ENCODE measurements around the gene CLK1. TPM values are rescaled to one million over a fixed set of nuclear protein-coding genes. Genes with fewer than 3 reads are reported as not detected.

The CLK1 gene
- total and polyA plus RNA-seq, 2 of the 8 experiments (the other 6 are each of a cell fraction or from before 2014, with no cell fraction given): 22.3 to 35.2 TPM

DNA sequence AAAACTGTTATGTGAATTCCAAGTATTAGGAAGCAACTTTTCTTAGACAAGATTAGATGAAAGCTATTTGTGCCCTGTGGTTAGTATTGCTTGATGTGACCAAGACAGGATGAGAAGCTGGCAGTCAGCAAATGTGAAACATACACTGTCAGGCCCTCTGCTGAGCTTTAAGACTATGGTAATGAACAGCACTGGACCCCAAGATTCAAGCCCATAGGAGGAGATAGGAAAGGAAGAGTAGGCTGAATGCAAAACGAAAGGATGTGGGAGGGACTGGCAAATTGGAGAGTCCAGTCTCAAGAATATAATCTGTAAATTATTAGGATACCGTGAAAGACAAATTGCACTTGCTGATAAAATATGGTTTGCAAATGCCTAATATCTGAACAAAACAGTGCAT is 36.4 kb downstream of the CLK1 start (continued):
- TF ChIP-seq TEAD4 (IDR thresholded peaks at IDR 0.05; ENCODE audit: low read depth, low read length) (no peak), ZNF274 (IDR thresholded peaks at IDR 0.05; ENCODE audit: borderline replicate concordance, extremely low read depth, low read length) (no peak), SUZ12 (IDR thresholded peaks at IDR 0.05; ENCODE audit: low read length) (no peak), CHD2 (IDR thresholded peaks at IDR 0.05; ENCODE audit: low read length) (no peak), CHD1 (IDR thresholded peaks at IDR 0.05; ENCODE audit: low read depth, low read length) (no peak)

Measured in H1 (cell line).